NCI-H2196 (cell line): ENCODE measurements around the gene SSX5.
"Not testable (repeated sequence)": the region's sequence is repeated elsewhere in the genome, so short reads cannot be mapped to it uniquely, and the experiment has no call there.

Experiments
- DNase-seq: peaks from one replicate; lab custom pipeline; 2025; ENCODE audit not compliant: unreplicated experiment; lab: John Stamatoyannopoulos, UW

Gene SSX5, protein sequence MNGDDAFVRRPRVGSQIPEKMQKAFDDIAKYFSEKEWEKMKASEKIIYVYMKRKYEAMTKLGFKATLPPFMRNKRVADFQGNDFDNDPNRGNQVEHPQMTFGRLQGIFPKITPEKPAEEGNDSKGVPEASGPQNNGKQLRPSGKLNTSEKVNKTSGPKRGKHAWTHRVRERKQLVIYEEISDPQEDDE

GRCh38 chrX:48196745-48197201, at the start of gene SSX5:
Gene SSX5, minus strand, starts transcription at chrX:48196795. Its CDS starts 1,437 bp downstream, at chrX:48195358.
- no peak for DNase-seq

DNA sequence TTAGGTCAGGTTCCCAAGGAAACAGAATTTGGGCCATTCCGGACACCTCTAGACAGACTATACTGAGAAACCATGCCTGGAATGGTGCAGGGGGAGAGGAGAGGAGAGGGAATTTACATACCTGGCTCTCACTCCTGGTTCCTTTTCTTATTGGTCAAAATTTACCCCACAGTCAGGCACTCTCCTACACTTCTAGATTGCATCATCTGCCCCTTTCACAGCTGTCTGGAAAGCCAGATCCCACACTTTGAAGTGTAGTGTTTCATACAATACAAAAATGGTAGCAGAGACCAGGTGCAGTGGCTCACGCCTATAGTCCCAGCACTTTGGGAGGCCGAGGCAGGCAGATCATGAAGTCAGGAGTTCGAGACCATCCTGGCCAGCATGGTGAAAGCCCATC, 27.6 kb upstream of the SSX5 start:
- DNase-seq = not testable (repeated sequence)

DNA sequence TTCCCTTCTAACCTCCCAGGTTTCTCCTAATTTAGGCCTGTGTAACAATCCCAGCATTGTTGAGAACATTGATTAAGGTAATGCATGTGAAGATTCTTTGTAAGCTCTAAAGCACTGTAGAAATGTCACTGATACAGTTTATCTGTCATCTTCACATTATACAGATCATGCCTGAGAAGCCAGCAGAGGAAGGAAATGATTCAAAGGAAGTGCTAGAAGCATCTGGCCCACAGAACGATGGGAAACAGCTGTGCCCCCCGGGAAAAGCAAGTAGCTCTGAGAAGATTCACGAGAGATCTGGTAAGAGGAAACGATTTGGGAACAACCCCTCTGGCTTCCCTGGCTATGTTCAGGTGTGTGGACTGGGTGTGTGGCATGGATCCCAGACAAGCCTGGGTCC, 17.7 kb upstream of the SSX5 start:
- DNase-seq = not testable (repeated sequence)

DNA sequence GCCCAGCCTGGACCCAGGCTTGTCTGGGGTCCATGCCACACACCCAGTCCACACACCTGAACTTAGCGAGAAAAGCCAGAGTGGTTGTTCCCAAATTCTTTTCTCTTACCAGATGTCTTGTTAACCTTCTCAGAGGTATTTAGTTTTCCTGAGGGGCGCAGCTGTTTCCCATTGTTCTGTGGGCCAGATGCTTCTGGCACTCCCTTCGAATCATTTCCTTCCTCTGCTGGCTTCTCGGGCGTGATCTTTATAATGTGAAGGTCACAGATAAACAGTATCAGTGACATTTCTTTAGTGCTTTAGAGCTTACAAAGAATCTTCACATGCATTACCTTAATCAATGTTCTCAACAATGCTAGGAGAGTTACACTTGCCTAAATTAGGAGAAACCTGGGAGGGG, 6.6 kb downstream of the SSX5 start:
- not testable (repeated sequence) for DNase-seq

GRCh38 chrX:48181882-48182281, 14.7 kb downstream of the SSX5 start:
- not testable (repeated sequence) for DNase-seq

- DNase-seq = no peak
Measured at GRCh38 chrX:48180811-48181210, 15.8 kb downstream of the SSX5 start.

DNA sequence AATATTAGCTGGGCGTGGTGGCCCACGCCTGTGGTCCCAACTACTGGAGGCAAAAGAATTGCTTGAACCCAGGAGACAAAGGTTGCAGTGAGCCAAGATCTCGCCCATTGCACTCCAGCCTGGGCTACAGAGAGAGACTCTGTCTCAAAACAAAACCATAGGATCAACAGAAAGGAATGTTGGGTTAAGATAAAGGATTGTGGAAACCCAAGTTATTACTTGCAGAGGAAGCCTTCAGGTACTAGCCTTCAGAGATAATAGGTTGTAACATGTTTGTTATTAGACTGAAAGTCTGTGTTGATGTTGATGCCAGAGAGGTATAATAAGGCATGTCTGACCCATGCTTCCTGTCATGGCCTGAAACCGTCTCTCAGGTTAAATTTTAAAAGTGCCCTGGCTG, 16.9 kb downstream of the SSX5 start:
- DNase-seq = no peak

DNA sequence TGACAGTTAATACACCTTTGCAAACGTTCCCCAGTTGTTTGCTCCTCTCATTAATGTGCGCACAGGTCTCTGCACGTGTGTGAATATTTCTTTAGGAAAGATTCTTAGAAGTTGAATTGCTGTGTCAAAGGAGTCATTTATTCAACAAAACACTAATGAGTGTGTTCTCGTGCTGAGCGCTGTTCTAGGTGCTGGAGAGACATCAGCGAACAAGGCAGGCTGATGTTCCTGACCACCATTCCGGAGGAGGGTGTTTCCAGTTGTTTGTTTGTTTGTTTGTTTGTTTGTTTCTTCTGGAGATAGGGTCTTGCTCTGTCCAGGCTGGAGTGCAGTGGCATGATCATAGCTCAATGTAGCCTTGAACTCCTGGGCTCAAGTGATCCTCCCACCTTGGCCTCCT, 30.3 kb downstream of the SSX5 start:
- not testable (repeated sequence) for DNase-seq

GRCh38 chrX:48165241-48165640, 31.4 kb downstream of the SSX5 start:
- no peak for DNase-seq

GRCh38 chrX:48156014-48156413, 40.6 kb downstream of the SSX5 start:
- DNase-seq = no peak

GRCh38 chrX:48154796-48155195, 41.8 kb downstream of the SSX5 start:
- DNase-seq = no peak

- DNase-seq = no peak
Measured at GRCh38 chrX:48153769-48154168, 42.8 kb downstream of the SSX5 start.

DNA sequence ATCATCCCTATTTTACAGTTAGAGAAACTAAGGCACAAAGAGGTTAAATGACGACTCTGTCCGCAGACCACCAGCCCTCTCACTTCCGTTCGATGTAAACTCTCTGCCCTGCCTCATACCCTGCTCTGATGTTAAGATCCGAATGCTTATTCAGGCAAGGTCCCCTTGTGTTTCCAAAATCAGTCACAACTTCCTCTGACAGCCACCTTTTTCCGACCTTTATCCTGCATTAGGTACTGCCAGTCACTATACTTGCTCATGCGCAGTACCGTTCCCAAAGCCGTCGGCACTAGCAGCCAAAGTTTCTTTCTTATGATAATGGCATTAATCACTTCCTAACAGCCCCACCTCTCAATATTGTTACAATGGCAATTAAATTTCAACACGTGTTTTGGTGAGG, 53.9 kb downstream of the SSX5 start:
- not testable (repeated sequence) for DNase-seq

DNA sequence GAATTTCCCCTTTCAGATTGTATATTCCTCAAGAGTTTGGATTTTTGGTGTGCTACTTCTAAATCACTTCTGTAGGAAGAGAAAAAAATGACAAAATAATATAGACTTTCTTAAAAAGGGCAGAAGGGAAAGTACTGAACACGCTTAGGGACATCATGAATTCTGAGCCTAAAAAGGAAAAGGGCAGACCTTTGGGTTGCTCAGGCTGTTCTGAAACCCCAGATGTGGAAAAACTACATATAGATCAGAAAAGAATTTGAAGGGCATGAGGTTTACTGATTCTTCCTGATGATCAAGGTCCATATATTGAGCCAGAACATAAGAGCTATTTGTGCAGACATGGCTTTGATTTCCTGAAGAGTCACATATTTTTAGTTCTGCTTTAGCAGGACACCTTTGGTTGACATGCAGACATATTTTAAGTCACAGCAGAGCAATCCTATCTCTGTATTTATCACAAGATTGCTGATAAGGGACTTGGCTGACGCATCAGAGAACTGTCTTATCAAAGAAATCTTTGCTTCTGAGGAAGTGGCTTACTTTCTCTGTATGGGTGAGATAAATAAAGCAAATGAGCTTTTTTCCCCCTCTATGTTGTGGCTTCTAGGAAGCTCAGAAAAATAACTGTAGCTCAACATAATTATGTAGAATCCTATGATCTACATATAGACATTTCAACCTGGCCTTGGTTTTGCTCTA, 54.6 kb downstream of the SSX5 start:
- DNase-seq = not testable (repeated sequence)

DNA sequence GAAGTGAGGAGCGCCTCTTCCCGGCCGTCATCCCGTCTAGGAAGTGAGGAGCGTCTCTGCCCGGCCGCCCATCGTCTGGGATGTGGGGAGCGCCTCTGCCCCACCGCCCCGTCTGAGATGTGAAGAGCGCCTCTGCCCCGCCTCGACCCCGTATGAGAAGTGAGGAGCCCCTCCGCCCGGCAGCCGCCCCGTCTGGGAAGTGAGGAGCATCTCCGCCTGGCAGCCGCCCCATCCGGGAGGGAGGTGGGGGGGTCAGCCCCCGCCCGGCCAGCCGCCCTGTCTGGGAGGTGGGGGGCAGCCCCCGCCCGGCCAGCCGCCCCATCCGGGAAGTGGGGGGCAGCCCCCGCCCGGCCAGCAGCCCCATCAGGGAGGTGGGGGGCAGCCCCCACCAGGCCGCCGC, 57.5 kb downstream of the SSX5 start:
- not testable (repeated sequence) for DNase-seq
